Retinal pigment epithelial cell (primary cell): ENCODE measurements around the gene ERICH6.

ENCODE experiments used
- DNase-seq: peaks from one replicate; pipeline ENCODE4 v3.0.0-alpha.2; 2010; ENCODE audit warnings: low read depth
- H3K4me3 ChIP-seq: 2 replicates; pipeline ENCODE4 v1.5.1; 2011; ENCODE audit warnings: mild to moderate bottlenecking, low read length, control low read depth, moderate library complexity
- TF ChIP-seq, protein P1 (sequence below): conservative IDR thresholded peaks from 2 replicates; pipeline ENCODE4 v1.5.1; 2011; ENCODE audit warnings: low read depth, low read length, control low read depth, inconsistent platforms

ERICH6 gene

DNA sequence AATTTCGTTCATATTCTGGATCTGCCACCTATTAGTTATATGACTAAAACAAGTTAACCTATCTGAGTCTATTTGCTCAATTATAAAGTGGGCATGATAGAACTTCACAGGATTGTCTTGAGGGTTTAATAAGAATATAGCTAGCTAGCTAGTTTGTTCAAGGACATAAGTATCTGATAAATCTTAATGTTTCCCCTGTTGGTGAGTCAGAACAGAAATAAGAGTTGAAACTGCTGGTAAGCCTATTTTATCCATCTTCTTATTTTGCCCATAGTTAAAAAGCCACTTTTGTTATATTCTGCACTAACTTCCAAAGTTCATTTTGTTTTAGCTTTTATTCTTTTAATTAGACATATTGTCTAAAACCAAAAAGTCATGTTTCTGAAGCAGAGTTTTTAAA is 91.2 kb downstream of the ERICH6 start:
- no peak overlapping the region for H3K4me3 ChIP-seq
- no peak for DNase-seq
- TF ChIP-seq, protein P1, sequence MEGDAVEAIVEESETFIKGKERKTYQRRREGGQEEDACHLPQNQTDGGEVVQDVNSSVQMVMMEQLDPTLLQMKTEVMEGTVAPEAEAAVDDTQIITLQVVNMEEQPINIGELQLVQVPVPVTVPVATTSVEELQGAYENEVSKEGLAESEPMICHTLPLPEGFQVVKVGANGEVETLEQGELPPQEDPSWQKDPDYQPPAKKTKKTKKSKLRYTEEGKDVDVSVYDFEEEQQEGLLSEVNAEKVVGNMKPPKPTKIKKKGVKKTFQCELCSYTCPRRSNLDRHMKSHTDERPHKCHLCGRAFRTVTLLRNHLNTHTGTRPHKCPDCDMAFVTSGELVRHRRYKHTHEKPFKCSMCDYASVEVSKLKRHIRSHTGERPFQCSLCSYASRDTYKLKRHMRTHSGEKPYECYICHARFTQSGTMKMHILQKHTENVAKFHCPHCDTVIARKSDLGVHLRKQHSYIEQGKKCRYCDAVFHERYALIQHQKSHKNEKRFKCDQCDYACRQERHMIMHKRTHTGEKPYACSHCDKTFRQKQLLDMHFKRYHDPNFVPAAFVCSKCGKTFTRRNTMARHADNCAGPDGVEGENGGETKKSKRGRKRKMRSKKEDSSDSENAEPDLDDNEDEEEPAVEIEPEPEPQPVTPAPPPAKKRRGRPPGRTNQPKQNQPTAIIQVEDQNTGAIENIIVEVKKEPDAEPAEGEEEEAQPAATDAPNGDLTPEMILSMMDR: no peak

DNA sequence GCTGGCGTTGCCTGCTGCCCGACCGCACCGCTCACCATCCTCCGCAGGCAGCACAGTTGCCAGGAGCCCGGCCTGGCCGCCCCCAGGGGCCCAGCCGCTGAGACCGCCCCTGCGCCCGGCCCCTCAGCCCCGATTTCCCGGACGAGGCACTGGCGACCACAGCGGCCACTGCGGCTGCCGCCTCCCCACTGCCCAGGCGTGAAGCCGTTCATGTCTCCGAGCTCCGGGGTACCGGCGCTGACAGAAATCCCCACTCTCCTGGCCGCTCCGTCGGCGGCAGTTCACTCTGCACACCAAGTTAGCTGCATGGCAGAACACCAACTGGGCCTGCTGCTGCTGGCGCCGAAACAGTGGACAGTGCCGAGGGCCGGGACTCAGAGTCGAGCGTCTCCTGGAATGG is 92.1 kb downstream of the ERICH6 start:
- no peak overlapping the region for H3K4me3 ChIP-seq
- no peak for DNase-seq
- TF ChIP-seq, protein P1: no peak

DNA sequence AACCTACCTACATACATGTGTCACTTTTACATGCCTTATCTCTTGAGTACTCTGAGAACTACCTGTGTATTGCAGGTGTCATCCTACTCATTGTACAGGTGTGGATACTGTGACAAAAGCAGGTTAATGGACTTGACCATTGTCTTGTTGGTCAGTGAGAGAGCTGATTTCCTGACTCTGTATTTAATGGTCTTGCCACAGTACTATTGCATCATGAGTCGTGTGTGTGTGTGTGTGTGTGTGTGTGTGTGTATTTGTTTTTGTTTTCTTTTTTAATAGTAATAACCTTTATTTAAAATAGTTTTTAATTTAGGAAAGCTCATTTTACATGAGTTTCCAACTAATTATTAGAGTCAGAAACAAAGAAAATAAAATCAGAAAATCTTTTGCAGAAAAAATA is 92.9 kb downstream of the ERICH6 start:
- TF ChIP-seq, protein P1: no peak

DNA sequence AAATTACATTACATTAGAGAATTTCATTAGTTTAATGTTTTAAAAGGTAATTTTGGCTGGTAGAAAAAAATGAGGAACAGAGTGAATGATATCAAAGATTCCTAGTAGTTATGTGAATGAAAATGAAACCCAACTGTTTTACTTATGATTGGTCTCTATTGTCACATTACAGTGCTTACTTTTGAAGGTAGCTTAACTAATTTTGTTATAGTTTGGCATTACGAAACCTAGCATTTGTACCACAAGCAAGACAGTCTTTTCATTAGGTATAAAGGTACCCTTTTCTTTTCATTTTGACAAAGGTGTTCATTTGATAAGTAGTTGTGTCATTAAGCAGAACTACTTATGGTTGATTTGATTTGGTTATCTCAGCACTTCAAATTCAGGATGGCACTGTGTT is 93.7 kb downstream of the ERICH6 start:
- TF ChIP-seq, protein P1: no peak
- DNase-seq: no peak
- H3K4me3 ChIP-seq: no peak overlapping the region

More for the DNA sequence above, 92.9 kb downstream of the ERICH6 start:
- no peak for DNase-seq
- no peak overlapping the region for H3K4me3 ChIP-seq
